GM12878 (cell line): ENCODE results near the gene CCDC190. TPM values are rescaled to one million over a fixed set of nuclear protein-coding genes. Genes with fewer than 3 reads are reported as not detected.

Experiments used
- ATAC-seq: fragments of 200-7000 bp; cut with Tn5 transposase; 3 replicates; pipeline ENCODE4 v1.9.1; 2020; ENCODE audit warnings: mild to moderate bottlenecking, moderate library complexity
- BruUV-seq: library from RNA; stranded (reverse); fragments of 400-500 nt; replicated peaks from 2 replicates; lab custom pipeline; 2021; lab: Mats Ljungman, UMichigan
- CTCF ChIA-PET: fragments of 300-600 bp; sonication (Branson Sonifier 250); formaldehyde crosslinking; extraction: SDS; loops from one replicate; lab custom pipeline; 2021; ENCODE audit warnings: inconsistent platforms; lab: Yijun Ruan, JAX
- POLR2A ChIA-PET: fragments of 350-600 bp; formaldehyde crosslinking; extraction: SDS; loops from one replicate; lab custom pipeline; 2021; ENCODE audit warnings: inconsistent platforms; lab: Charles Lee
- RAD21 ChIA-PET: fragments of 300-600 bp; sonication (Branson Sonifier 250); formaldehyde crosslinking; loops from one replicate; lab custom pipeline; 2023; ENCODE audit warnings: antibody characterized with exemption; ENCODE audit not compliant: unreplicated experiment; lab: Charles Lee
- SMC1A ChIA-PET: fragments of 300-600 bp; sonication (Branson Sonifier 250); formaldehyde crosslinking; loops from one replicate; lab custom pipeline; 2023; ENCODE audit not compliant: unreplicated experiment, uncharacterized antibody; lab: Charles Lee
- DNase-seq: peaks from one replicate; pipeline ENCODE4 v3.0.0-alpha.2; 2011; ENCODE audit warnings: low read depth, low spot score
- FAIRE-seq: peaks from 3 replicates; lab custom pipeline; 2011; peaks lifted over from hg19 to GRCh38; lab: Jason Lieb, UNC
- H2AFZ ChIP-seq: 2 replicates; pipeline ENCODE4 v1.6.0; 2011; ENCODE audit warnings: low read depth, low read length, control low read depth; ENCODE audit not compliant: control insufficient read depth
- H3K27ac ChIP-seq: 2 replicates; pipeline ENCODE4 v1.5.1; 2011; ENCODE audit warnings: control low read depth; ENCODE audit not compliant: control insufficient read depth, insufficient read depth
- H3K27me3 ChIP-seq, 2 experiments: replicated peaks in 1 of 2; 2 replicates each; pipeline versions ENCODE4 v1.6.0 to v1.6.1; 2011; ENCODE audit warnings: low read length in 1 of 2; ENCODE audit not compliant: control insufficient read depth in 2 of 2, insufficient read depth in 2 of 2
- H3K36me3 ChIP-seq, 2 experiments: 2 replicates each; pipeline ENCODE4 v1.5.1; 2011; ENCODE audit warnings: low read length in 1 of 2; ENCODE audit not compliant: control insufficient read depth in 2 of 2, insufficient read depth in 2 of 2
- H3K4me1 ChIP-seq: 2 replicates; pipeline ENCODE4 v1.6.1; 2011; ENCODE audit warnings: mild to moderate bottlenecking, low read length, moderate library complexity, mixed read lengths; ENCODE audit not compliant: control insufficient read depth, insufficient read depth
- H3K4me2 ChIP-seq: 2 replicates; pipeline ENCODE4 v1.6.0; 2011; ENCODE audit warnings: control low read depth; ENCODE audit not compliant: control insufficient read depth, insufficient read depth
- H3K4me3 ChIP-seq: fragments of 200-600 bp; sonication (generic); 2 replicates; pipeline ENCODE4 v1.5.1; 2016
- H3K79me2 ChIP-seq: 2 replicates; pipeline ENCODE4 v1.6.0; 2011; ENCODE audit warnings: low read length; ENCODE audit not compliant: control insufficient read depth, insufficient read depth
- H3K9ac ChIP-seq: 2 replicates; pipeline ENCODE4 v1.8.0; 2011; ENCODE audit warnings: low read length, control low read depth, mixed read lengths; ENCODE audit not compliant: control insufficient read depth, insufficient read depth
- H3K9me3 ChIP-seq: replicated peaks from 3 replicates; pipeline ENCODE4 v1.5.1; 2011; ENCODE audit warnings: mild to moderate bottlenecking, low read length; ENCODE audit not compliant: control insufficient read depth, insufficient read depth
- H4K20me1 ChIP-seq: 2 replicates; pipeline ENCODE4 v1.6.0; 2011; ENCODE audit not compliant: control insufficient read depth, insufficient read depth
- BMI1 ChIP-seq: fragments of 450-650 bp; IDR thresholded peaks from 2 replicates; pipeline ENCODE4 v1.6.1; 2016; ENCODE audit warnings: mild to moderate bottlenecking, moderate library complexity, borderline replicate concordance
- CBX5 ChIP-seq: sonication (generic); IDR thresholded peaks from 2 replicates; pipeline ENCODE4 v1.6.1; 2016; ENCODE audit warnings: low read depth, moderate library complexity, mild to moderate bottlenecking, inconsistent platforms
- HDGF ChIP-seq: fragments of 450-650 bp; IDR thresholded peaks from 2 replicates; pipeline ENCODE4 v1.6.1; 2016; ENCODE audit warnings: antibody characterized with exemption
- MYC ChIP-seq: IDR thresholded peaks from 2 replicates; pipeline ENCODE4 v1.6.1; 2011; ENCODE audit warnings: mild to moderate bottlenecking, low read length, moderate library complexity, inconsistent platforms; ENCODE audit not compliant: insufficient read depth, insufficient replicate concordance, insufficient read length, severe bottlenecking
- SRF ChIP-seq, 2 experiments: IDR thresholded peaks; 2 replicates each; pipeline ENCODE4 v1.6.1; 2011; ENCODE audit warnings: low read depth in 2 of 2, low read length in 2 of 2, mild to moderate bottlenecking in 1 of 2, moderate library complexity in 1 of 2
- STAT3 ChIP-seq: IDR thresholded peaks from 2 replicates; pipeline ENCODE4 v1.6.1; 2011; ENCODE audit warnings: low read depth, low read length, improper control_type of control experiment
- WRNIP1 ChIP-seq: IDR thresholded peaks from 2 replicates; pipeline ENCODE4 v1.6.1; 2011; ENCODE audit warnings: low read depth, low read length, improper control_type of control experiment, borderline replicate concordance
- ZNF24 ChIP-seq: fragments of 450-650 bp; IDR thresholded peaks from 2 replicates; pipeline ENCODE4 v1.6.1; 2017; ENCODE audit warnings: antibody characterized with exemption, mild to moderate bottlenecking
- WGBS: methylation state at CpG from one replicate; pipeline ENCODE4 v1.1.6; 2016; ENCODE audit warnings: low lambda C conversion rate; ENCODE audit not compliant: insufficient replicate concordance, insufficient coverage; ENCODE audit errors: missing lambda C conversion rate; 5-methylcytosine and 5-hydroxymethylcytosine counted together
- in situ Hi-C: fragments of 300-500 bp; cut with MboI; formaldehyde crosslinking; loops from 9 replicates; pipeline ENCODE4 v1.14.3; 2018; ENCODE audit warnings: mixed read lengths
- intact Hi-C: fragments of 100-400 bp; cut with micrococcal nuclease; formaldehyde crosslinking; loops from one replicate; pipeline ENCODE4 v1.14.2; 2022; ENCODE audit not compliant: unreplicated experiment
- polyA plus RNA-seq, 11 experiments: library from polyadenylated mRNA; depleted of rRNA in 4 of 11; unstranded in 6 of 11; stranded (reverse) in 5 of 11; fragments of >200 nt; fragmentation: Nextera tagmentation in 4 of 11; fragmentation: Illumina TruSeq in 1 of 11; extraction: Ambion mirVana in 4 of 11; extraction: Trizol in 1 of 11; gene quantifications; 1 replicate in 1 of 11; 2 replicates in 10 of 11; pipeline versions ENCODE4 v1.2.1 to v1.2.3, GENCODE V29; 2011 to 2016; ENCODE audit warnings: inconsistent platforms in 2 of 11, missing spikeins in 2 of 11, low read depth in 1 of 11
- total RNA-seq, 4 experiments: library from RNA; depleted of rRNA in 3 of 4; stranded (reverse); fragments of >200 nt in 3 of 4; fragmentation: Illumina TruSeq in 1 of 4; extraction: Trizol in 1 of 4; gene quantifications; 2 replicates each; pipeline versions ENCODE4 v1.2.1 to v1.2.3, GENCODE V29; 2013 to 2021
- TF ChIP-seq, protein P1 (sequence below): fragments of 450-650 bp; IDR thresholded peaks from 2 replicates; pipeline ENCODE4 v1.6.1; 2016; ENCODE audit warnings: mild to moderate bottlenecking, moderate library complexity, borderline replicate concordance

The CCDC190 gene
- total and polyA plus RNA-seq, 10 of the 15 experiments (the other 5 are each of a cell fraction or from before 2014, with no cell fraction given): not detected

DNA sequence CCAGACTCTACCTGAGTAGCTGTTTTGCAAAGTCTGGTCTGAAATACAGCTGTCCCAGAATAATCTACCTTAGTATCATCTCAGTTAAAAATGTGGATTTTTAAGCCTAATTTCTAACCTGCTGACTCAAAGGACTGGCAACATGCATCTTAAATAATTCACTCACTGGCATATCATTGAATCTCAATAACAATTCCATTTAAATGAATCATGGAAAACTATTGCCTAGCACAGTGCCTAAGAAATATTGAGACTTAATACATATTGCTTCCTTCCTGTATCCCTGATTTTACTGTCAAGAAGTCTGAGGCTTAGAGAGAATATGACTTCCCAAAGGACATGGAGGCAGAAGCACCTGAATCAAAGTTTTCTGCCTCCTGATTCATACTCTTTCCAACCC is 3.1 kb downstream of the CCDC190 start (continued):
- TF ChIP-seq, protein P1, sequence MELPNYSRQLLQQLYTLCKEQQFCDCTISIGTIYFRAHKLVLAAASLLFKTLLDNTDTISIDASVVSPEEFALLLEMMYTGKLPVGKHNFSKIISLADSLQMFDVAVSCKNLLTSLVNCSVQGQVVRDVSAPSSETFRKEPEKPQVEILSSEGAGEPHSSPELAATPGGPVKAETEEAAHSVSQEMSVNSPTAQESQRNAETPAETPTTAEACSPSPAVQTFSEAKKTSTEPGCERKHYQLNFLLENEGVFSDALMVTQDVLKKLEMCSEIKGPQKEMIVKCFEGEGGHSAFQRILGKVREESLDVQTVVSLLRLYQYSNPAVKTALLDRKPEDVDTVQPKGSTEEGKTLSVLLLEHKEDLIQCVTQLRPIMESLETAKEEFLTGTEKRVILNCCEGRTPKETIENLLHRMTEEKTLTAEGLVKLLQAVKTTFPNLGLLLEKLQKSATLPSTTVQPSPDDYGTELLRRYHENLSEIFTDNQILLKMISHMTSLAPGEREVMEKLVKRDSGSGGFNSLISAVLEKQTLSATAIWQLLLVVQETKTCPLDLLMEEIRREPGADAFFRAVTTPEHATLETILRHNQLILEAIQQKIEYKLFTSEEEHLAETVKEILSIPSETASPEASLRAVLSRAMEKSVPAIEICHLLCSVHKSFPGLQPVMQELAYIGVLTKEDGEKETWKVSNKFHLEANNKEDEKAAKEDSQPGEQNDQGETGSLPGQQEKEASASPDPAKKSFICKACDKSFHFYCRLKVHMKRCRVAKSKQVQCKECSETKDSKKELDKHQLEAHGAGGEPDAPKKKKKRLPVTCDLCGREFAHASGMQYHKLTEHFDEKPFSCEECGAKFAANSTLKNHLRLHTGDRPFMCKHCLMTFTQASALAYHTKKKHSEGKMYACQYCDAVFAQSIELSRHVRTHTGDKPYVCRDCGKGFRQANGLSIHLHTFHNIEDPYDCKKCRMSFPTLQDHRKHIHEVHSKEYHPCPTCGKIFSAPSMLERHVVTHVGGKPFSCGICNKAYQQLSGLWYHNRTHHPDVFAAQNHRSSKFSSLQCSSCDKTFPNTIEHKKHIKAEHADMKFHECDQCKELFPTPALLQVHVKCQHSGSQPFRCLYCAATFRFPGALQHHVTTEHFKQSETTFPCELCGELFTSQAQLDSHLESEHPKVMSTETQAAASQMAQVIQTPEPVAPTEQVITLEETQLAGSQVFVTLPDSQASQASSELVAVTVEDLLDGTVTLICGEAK: no peak
- no peak for TF ChIP-seq MYC
- TF ChIP-seq STAT3: no peak
- no peak for TF ChIP-seq HDGF

- ATAC-seq: no peak
- no peak for FAIRE-seq
- intact Hi-C loops: no loop called here
- no peak for TF ChIP-seq BMI1
- TF ChIP-seq CBX5: no peak
- no peak for TF ChIP-seq ZNF24
- no peak for TF ChIP-seq WRNIP1
- TF ChIP-seq SRF (IDR thresholded peaks at IDR 0.05; ENCODE audit: low read depth in 2 of 2, low read length in 2 of 2): no peak
- Histone ChIP-seq H3K36me3 (no peaks in the 10 kb centered on the region), H3K27ac (no peak overlapping the region), H3K9me3 (no peaks in the 10 kb centered on the region), H2AFZ (no peak overlapping the region), H3K27me3 (0 out of 4 replicates have a peak, but pooled peaks cover 0 to 1% of the 10 kb centered on the region in 2 experiments), H3K4me2 (no peak overlapping the region), H3K79me2 (no peaks in the 10 kb centered on the region), H3K4me1 (no peaks in the 10 kb centered on the region), H4K20me1 (no peaks in the 10 kb centered on the region), H3K4me3 (no peak overlapping the region), H3K9ac (no peak overlapping the region)
- ChIA-PET POLR2A (no interaction called here), CTCF (interaction anchor here (2.5 to 3.6 kb wide), 2 partner anchors 8 to 460 kb away, joined by 11 to 25 read pairs; no protein-coding TSS in a partner anchor), RAD21 (interaction anchor here (0.8 kb wide), 1 partner anchor 8 kb away, joined by 4 read pairs; no protein-coding TSS in a partner anchor), SMC1A (interaction anchor here (1.4 kb wide), 1 partner anchor 8 kb away, joined by 3 read pairs; no protein-coding TSS in a partner anchor)
- in situ Hi-C loops: loop anchor here (5.0 to 10.0 kb wide), 2 partner anchors 319 to 461 kb away; no protein-coding TSS in a partner anchor
- DNase-seq: no peak
- BruUV-seq: no TSS peak
- WGBS: 61% methylated on average over 2 of the region's 2 CpGs
These were observed 4.7 kb downstream of the CCDC190 start for GRCh38 chr1:162856260-162856659.
